Heart right ventricle (tissue), 16 donors: Measurements from ENCODE around the gene KLHL40. TPM values are rescaled to one million over a fixed set of nuclear protein-coding genes. Genes with fewer than 3 reads are reported as not detected.

Experiments
- ATAC-seq, 8 donors: fragments of 200-7000 bp; cut with Tn5 transposase; one replicate each; pipeline ENCODE4 v1.9.1; 2020; ENCODE audit warnings: mild to moderate bottlenecking in 8 of 8, moderate library complexity in 8 of 8, moderate number of reproducible peaks in 1 of 8
- DNase-seq, 2 donors: peaks; one replicate each; pipeline ENCODE4 v3.0.0-alpha.2; 2020
- H3K27ac ChIP-seq, 10 donors: fragments of 200-600 bp; sonication (generic) in 2 of 10; one replicate each; pipeline versions ENCODE4 v1.5.0 to v1.8.0; 2020 to 2022; ENCODE audit warnings: mild to moderate bottlenecking in 3 of 10
- H3K27me3 ChIP-seq, 7 donors: fragments of 200-600 bp; one replicate each; pipeline ENCODE4 v1.8.0; 2021 to 2022; ENCODE audit warnings: mild to moderate bottlenecking in 2 of 7
- H3K36me3 ChIP-seq, 9 donors: fragments of 200-600 bp; sonication (generic) in 1 of 9; one replicate each; pipeline versions ENCODE4 v1.5.0 to v1.8.0; 2020 to 2022; ENCODE audit warnings: mild to moderate bottlenecking in 2 of 9
- H3K4me1 ChIP-seq, 9 donors: fragments of 200-600 bp; sonication (generic) in 1 of 9; one replicate each; pipeline versions ENCODE4 v1.5.0 to v1.8.0; 2020 to 2022; ENCODE audit warnings: mild to moderate bottlenecking in 4 of 9
- H3K4me3 ChIP-seq, 10 donors: fragments of 200-600 bp; sonication (generic) in 2 of 10; one replicate each; pipeline versions ENCODE4 v1.5.0 to v1.8.0; 2020 to 2022; ENCODE audit warnings: mild to moderate bottlenecking in 7 of 10, moderate library complexity in 2 of 10
- H3K9me3 ChIP-seq, 11 donors: fragments of 200-600 bp in 10 of 11; sonication (generic) in 2 of 11; one replicate each; pipeline versions ENCODE4 v1.5.0 to v1.8.0; 2013 to 2022; ENCODE audit warnings: mild to moderate bottlenecking in 2 of 11, control low read depth in 1 of 11, moderate library complexity in 1 of 11
- WGBS, 2 donors: extraction: QIAGEN DNeasy Blood & Tissue Kit; methylation state at CpG; one replicate each; pipeline ENCODE4 v1.1.7; 2013; ENCODE audit warnings: inconsistent platforms in 1 of 2; 5-methylcytosine and 5-hydroxymethylcytosine counted together
- intact Hi-C, 10 donors: fragments of 100-400 bp; cut with DNase I; formaldehyde crosslinking; loops; one replicate each; pipeline versions ENCODE4 v1.11.1 to v1.14.2; 2022
- polyA plus RNA-seq, 2 donors: library from polyadenylated mRNA; stranded (reverse); fragments of 200-250 nt; gene quantifications; one replicate each; pipeline ENCODE4 v1.2.3, GENCODE V29; 2013
- total RNA-seq, 10 donors: library from RNA; stranded (reverse); fragmentation: NEBNext Ultra II Directional in 3 of 10; extraction: Animal tissue kit (Norgen Biotek cat#: 25700) in 3 of 10; gene quantifications; one replicate each; pipeline versions ENCODE4 v1.2.1 to v1.2.4, GENCODE V29; 2021 to 2023
- TF ChIP-seq, protein P1 (sequence below), 9 donors: fragments of 200-600 bp; sonication (generic) in 2 of 9; IDR thresholded peaks; one replicate each; pipeline versions ENCODE4 v1.5.0 to v1.8.0; 2021 to 2022; ENCODE audit warnings: antibody characterized with exemption in 9 of 9, mild to moderate bottlenecking in 5 of 9, moderate library complexity in 1 of 9
- donor health status: Arrhythmogenic right ventricular cardiomyopathy.
- donor health status: ischemic (EF 13 %, LVEDD 7.1; RV severe dilation, severe dysfunction).
- donor health status: healthy with polysubstance abuse.
- donor health status: DM: no; HTN: yes; CAD: no.
- donor health status: DM: no; HTN: no; CAD: no.
- donor health status: ischemic (EF 25% LVEDD 6.9; RV normal size, moderate dysfunction).
- donor health status: ischemic (EF 25% LVEDD 5.7; RV mildly dilated, moderate dysfunction).
- donor health status: healthy.
- donor health status: DM: yes; HTN: yes; CAD: no.
- donor health status: Ischemic cardiomyopathy.
- donor health status: ischemic (EF 35%, LVEDD 5.7; RV mildly dilated, moderate dysfunction).
- donor health status: nonischemic (EF 11% LVEDD 7.7; RV severe dilation, severe dysfunction).
- donor health status: DM: yes; HTN: yes; CAD: no.
- donor health status: PGD.
- donor health status: ischemic (EF 29% LVEDD 5.4; RV normal size, mild dysfunction).
- donor health status: nonischemic (EF 23%, LVEDD 6.1; RV moderate dilation, normal function).

Gene KLHL40
- total and polyA plus RNA-seq, 12 donors: 0.26 to 8.3 (median 0.85) TPM

GRCh38 chr3:42705058-42705767 is 19.9 kb downstream of the KLHL40 start:
- DNase-seq: no peak
- ATAC-seq: no peak
- H3K27ac ChIP-seq: peak overlapping the region in 6 of 10 donors; percentile 14 to 97 (median 96)
- no peaks in the 10 kb centered on the region for H3K36me3 ChIP-seq
- TF ChIP-seq, protein P1, sequence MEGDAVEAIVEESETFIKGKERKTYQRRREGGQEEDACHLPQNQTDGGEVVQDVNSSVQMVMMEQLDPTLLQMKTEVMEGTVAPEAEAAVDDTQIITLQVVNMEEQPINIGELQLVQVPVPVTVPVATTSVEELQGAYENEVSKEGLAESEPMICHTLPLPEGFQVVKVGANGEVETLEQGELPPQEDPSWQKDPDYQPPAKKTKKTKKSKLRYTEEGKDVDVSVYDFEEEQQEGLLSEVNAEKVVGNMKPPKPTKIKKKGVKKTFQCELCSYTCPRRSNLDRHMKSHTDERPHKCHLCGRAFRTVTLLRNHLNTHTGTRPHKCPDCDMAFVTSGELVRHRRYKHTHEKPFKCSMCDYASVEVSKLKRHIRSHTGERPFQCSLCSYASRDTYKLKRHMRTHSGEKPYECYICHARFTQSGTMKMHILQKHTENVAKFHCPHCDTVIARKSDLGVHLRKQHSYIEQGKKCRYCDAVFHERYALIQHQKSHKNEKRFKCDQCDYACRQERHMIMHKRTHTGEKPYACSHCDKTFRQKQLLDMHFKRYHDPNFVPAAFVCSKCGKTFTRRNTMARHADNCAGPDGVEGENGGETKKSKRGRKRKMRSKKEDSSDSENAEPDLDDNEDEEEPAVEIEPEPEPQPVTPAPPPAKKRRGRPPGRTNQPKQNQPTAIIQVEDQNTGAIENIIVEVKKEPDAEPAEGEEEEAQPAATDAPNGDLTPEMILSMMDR (IDR thresholded peaks at IDR 0.05): no peak
- H3K9me3 ChIP-seq: no peaks in the 10 kb centered on the region
- 76 to 83% methylated on average over 7 of the region's 7 CpGs for WGBS, 2 donors
- peaks cover 0 to 41% (median 17%) of the 10 kb centered on the region in 9 donors for H3K4me1 ChIP-seq
- no peaks in the 10 kb centered on the region for H3K27me3 ChIP-seq
- no peak overlapping the region for H3K4me3 ChIP-seq
- intact Hi-C loops: no loop called here

DNA sequence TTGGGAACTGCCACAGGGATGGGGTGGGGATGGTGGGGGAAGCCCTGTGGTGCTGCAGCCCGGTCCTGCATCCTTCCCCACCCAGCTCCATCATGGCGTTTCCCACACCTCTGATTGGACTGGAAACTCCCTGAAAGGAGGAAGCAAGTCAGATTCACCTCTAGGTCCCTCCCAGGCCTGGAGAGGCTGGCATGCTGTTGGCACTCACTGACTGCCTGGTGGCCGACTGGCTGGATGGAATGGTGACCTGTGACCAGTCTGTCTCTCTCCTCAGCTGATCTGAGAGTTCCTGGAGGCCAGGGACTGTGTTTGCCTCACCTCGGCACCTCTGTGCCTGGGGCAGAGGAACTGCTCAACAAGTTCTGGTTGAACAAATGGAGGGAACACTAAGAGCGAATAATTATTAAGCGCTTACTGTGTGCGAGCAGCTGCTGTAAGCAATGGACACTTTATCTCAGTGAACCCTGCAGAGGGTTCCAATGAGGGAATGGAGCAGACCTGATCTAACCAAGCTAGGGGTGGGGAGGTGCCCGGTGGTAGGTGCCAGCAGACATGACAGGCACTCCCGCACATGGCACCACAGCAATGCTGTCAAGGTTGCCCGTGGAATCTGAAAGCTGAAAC is 20.7 kb downstream of the KLHL40 start:
- ATAC-seq (no peak), DNase-seq (no peak)
- Histone ChIP-seq H3K27me3 (no peaks in the 10 kb centered on the region), H3K4me1 (peaks cover 0 to 41% (median 17%) of the 10 kb centered on the region in 9 donors), H3K4me3 (no peak overlapping the region), H3K27ac (peak overlapping the region in 5 of 10 donors; percentile 24 to 97 (median 44)), H3K36me3 (no peaks in the 10 kb centered on the region), H3K9me3 (no peaks in the 10 kb centered on the region)
- intact Hi-C loops: no loop called here
- WGBS, 2 donors: 66 to 67% methylated on average over 10 of the region's 10 CpGs
- TF ChIP-seq, protein P1 (IDR thresholded peaks at IDR 0.05): no peak

- TF ChIP-seq, protein P1 (IDR thresholded peaks at IDR 0.05): no peak
- intact Hi-C loops: no loop called here
- peak overlapping the region in 1 of 10 donors; percentile 24 for H3K27ac ChIP-seq
- 72 to 75% methylated on average over 7 of the region's 7 CpGs for WGBS, 2 donors
- H3K4me1 ChIP-seq: peaks cover 0 to 41% (median 17%) of the 10 kb centered on the region in 9 donors
- H3K36me3 ChIP-seq: no peaks in the 10 kb centered on the region
- no peaks in the 10 kb centered on the region for H3K9me3 ChIP-seq
- DNase-seq (no peak), ATAC-seq (no peak)
- no peak overlapping the region for H3K4me3 ChIP-seq
- H3K27me3 ChIP-seq: no peaks in the 10 kb centered on the region
Observed at GRCh38 chr3:42706721-42707619, 21.6 kb downstream of the KLHL40 start.
